ENCODE results near the gene KDM4C. TPM values are rescaled to one million over a fixed set of nuclear protein-coding genes. Genes with fewer than 3 reads are reported as not detected.
A peak's percentile ranks its signal among the peaks of the same experiment; 100 is the strongest.

KDM4C gene
- total and polyA plus RNA-seq, 2 of the 13 experiments (the other 11 are each of a cell fraction or from before 2014, with no cell fraction given) = 19.4 to 23.6 TPM

GRCh38 chr9:6973089-6973488, 215.3 kb downstream of the KDM4C start:
- Histone ChIP-seq H3K9ac (ENCODE audit: insufficient read depth, low read depth, low read length) (no peak overlapping the region), H3K27me3 (ENCODE audit: control insufficient read depth in 1 of 2, insufficient read depth in 2 of 2, low read length in 2 of 2) (no peaks in the 10 kb centered on the region), H2AFZ (ENCODE audit: low read length) (no peak overlapping the region), H3K36me3 (replicated peaks in 1 of 2; ENCODE audit: control insufficient read depth in 1 of 2, insufficient read depth in 2 of 2, low read length in 2 of 2) (0 out of 5 replicates have a peak, but pooled peaks cover 0 to 5% of the 10 kb centered on the region in 2 experiments), H4K20me1 (ENCODE audit: insufficient read depth, low read length) (no peaks in the 10 kb centered on the region), H3K4me2 (ENCODE audit: low read depth, low read length) (no peak overlapping the region), H3K27ac (ENCODE audit: extremely low read length, insufficient read depth, low read length) (no peak overlapping the region), H3K4me3 (replicated peaks in 1 of 3; ENCODE audit: insufficient read depth in 1 of 3, low read depth in 2 of 3, low read length in 3 of 3) (no peak overlapping the region), H3K79me2 (ENCODE audit: insufficient read depth, low read length) (peaks cover 5% of the 10 kb centered on the region), H3K4me1 (ENCODE audit: insufficient read depth, low read length) (peaks cover 47% of the 10 kb centered on the region), H3K9me3 (ENCODE audit: low read length) (no peaks in the 10 kb centered on the region)
- FAIRE-seq (no peak), DNase-seq (ENCODE audit: low spot score) (no peak), ATAC-seq (no peak)
- BruUV-seq (replicated peaks) = no TSS peak
- CTCF ChIA-PET (ENCODE audit: low intra/inter-chr PET ratio, low total read pairs) = no interaction called here
- TF ChIP-seq HINFP (CRISPR knock-in tag; IDR thresholded peaks at IDR 0.05; ENCODE audit: low read depth) (no peak), ZNF121 (CRISPR knock-in tag; IDR thresholded peaks at IDR 0.05) (peak; percentile 91)
- POLR2A ChIA-PET = no interaction called here
- in situ Hi-C loops (cut with HindIII; ENCODE audit: extremely low pct_ligation_motif_present, low pct_unique_long_range_greater_than_20kb) = loop anchor here (5.0 kb wide), 1 partner anchor 66 kb away; no protein-coding TSS in a partner anchor
- intact Hi-C loops (cut with micrococcal nuclease; ENCODE audit: unreplicated experiment) = loop anchor here (10.0 kb wide), 1 partner anchor 58 kb away; no protein-coding TSS in a partner anchor
- WGBS (ENCODE audit: low lambda C conversion rate) = 65% methylated on average over 2 of the region's 2 CpGs

GRCh38 chr9:6973762-6974161, 216.0 kb downstream of the KDM4C start:
- CTCF ChIA-PET (ENCODE audit: low intra/inter-chr PET ratio, low total read pairs) = no interaction called here
- ATAC-seq = peak; percentile 71
- no TSS peak for BruUV-seq (replicated peaks)

More at GRCh38 chr9:6973762-6974161, 216.0 kb downstream of the KDM4C start:
- FAIRE-seq (peak; percentile 8), DNase-seq (ENCODE audit: low spot score) (peak; percentile 58)
- no peaks in the 10 kb centered on the region for H3K27me3 ChIP-seq (ENCODE audit: control insufficient read depth in 1 of 2, insufficient read depth in 2 of 2, low read length in 2 of 2)
- H4K20me1 ChIP-seq (ENCODE audit: insufficient read depth, low read length) = no peaks in the 10 kb centered on the region
- no peak overlapping the region for H3K9ac ChIP-seq (ENCODE audit: insufficient read depth, low read depth, low read length)
- H3K36me3 ChIP-seq (replicated peaks in 1 of 2; ENCODE audit: control insufficient read depth in 1 of 2, insufficient read depth in 2 of 2, low read length in 2 of 2) = 0 out of 5 replicates have a peak, but pooled peaks cover 0 to 5% of the 10 kb centered on the region in 2 experiments
- WGBS (ENCODE audit: low lambda C conversion rate) = 47% methylated on average over 2 of the region's 2 CpGs
- H3K27ac ChIP-seq (ENCODE audit: extremely low read length, insufficient read depth, low read length) = no peak overlapping the region
- peaks cover 47% of the 10 kb centered on the region for H3K4me1 ChIP-seq (ENCODE audit: insufficient read depth, low read length)
- no peak overlapping the region for H3K4me3 ChIP-seq (replicated peaks in 1 of 3; ENCODE audit: insufficient read depth in 1 of 3, low read depth in 2 of 3, low read length in 3 of 3)
- no peak overlapping the region for H2AFZ ChIP-seq (ENCODE audit: low read length)
- intact Hi-C loops (cut with micrococcal nuclease; ENCODE audit: unreplicated experiment) (loop anchor here (10.0 kb wide), 1 partner anchor 59 kb away; no protein-coding TSS in a partner anchor), in situ Hi-C loops (cut with HindIII; ENCODE audit: extremely low pct_ligation_motif_present, low pct_unique_long_range_greater_than_20kb) (loop anchor here (5.0 kb wide), 1 partner anchor 66 kb away; no protein-coding TSS in a partner anchor)
- peaks cover 5% of the 10 kb centered on the region for H3K79me2 ChIP-seq (ENCODE audit: insufficient read depth, low read length)
- POLR2A ChIA-PET = no interaction called here
- H3K9me3 ChIP-seq (ENCODE audit: low read length) = no peaks in the 10 kb centered on the region
- H3K4me2 ChIP-seq (ENCODE audit: low read depth, low read length) = no peak overlapping the region
- TF ChIP-seq CEBPB (IDR thresholded peaks at IDR 0.05; ENCODE audit: borderline replicate concordance, low read depth, low read length) (peak; percentile 44; the same call in 1 of the 2 replicates), ZNF138 (CRISPR knock-in tag; IDR thresholded peaks at IDR 0.05; ENCODE audit: low read depth) (no peak), CEBPG (CRISPR knock-in tag; IDR thresholded peaks at IDR 0.05) (peak; percentile 54; the same call in 1 of the 2 replicates), ZNF709 (CRISPR knock-in tag; IDR thresholded peaks at IDR 0.05) (no peak), GATAD2A (CRISPR knock-in tag; IDR thresholded peaks at IDR 0.05) (0 out of 2 replicates have a peak, but pooled peaks have one; percentile 41), FOXA1 (IDR thresholded peaks at IDR 0.05) (no peak), FOXA1 (CRISPR knock-in tag; IDR thresholded peaks at IDR 0.05) (peak; percentile 34; the same call in 1 of the 2 replicates), BCLAF1 (IDR thresholded peaks at IDR 0.05) (no peak), FOXA3 (CRISPR knock-in tag; IDR thresholded peaks at IDR 0.05) (0 out of 2 replicates have a peak, but pooled peaks have one; percentile 33)
